Measurements from ENCODE around the gene TNC.

TNC gene

DNA sequence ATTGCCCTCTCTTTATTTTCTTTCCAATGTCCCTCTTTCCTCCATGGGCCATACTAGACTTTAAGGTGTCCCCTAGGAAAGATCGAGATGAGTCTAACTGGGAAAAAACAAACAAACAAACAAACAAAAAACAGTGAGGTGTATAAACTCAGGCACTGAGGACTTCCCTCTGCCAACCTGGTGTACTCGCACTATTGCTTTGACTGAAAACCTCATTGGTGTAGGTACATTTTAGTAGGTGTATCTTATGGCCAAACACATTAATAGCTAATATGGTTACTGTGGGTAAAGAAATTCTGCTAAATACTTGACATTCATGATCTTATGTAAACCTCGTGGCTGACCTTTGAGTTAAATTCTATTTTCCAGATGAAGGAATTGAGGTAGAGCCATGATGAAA lies 74.3 kb downstream of the TNC start:
- DNase-seq (ENCODE audit: low spot score), result no peak

DNA sequence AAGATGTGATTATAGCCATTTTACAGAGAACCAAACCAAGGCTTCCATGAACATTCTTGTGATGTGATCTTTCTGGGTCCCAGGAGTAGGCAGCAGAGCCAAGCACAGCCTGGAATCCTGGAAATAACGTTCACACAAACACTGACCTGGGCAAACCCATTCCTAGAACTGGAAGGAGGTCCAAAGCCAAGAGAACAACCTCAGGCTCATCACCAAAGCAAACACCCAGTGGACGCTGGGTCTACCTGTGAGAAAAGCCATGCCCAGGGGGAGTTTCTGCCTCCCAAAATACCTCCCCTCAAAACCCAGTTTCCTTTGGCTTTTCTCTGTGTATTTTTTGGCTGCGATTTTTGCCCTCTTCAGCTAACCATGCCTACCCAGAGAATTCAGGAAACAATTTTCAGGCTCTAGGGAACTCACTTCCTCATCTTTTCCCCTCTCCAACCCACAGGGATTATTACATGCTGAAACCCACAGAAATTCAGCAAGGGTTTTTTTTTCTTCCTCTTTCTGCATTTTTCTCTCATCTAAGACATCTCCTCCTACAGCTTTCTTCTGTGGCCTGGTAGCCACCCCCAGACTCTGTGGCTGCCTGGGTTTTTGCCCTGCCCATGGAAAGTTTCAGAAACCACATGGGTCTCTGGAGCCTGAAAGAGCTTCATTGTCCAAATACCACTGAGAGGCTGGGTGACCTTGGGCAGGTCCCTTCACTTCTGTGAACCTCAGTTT lies 75.0 kb downstream of the TNC start:
- no peak for DNase-seq (ENCODE audit: low spot score)

DNA sequence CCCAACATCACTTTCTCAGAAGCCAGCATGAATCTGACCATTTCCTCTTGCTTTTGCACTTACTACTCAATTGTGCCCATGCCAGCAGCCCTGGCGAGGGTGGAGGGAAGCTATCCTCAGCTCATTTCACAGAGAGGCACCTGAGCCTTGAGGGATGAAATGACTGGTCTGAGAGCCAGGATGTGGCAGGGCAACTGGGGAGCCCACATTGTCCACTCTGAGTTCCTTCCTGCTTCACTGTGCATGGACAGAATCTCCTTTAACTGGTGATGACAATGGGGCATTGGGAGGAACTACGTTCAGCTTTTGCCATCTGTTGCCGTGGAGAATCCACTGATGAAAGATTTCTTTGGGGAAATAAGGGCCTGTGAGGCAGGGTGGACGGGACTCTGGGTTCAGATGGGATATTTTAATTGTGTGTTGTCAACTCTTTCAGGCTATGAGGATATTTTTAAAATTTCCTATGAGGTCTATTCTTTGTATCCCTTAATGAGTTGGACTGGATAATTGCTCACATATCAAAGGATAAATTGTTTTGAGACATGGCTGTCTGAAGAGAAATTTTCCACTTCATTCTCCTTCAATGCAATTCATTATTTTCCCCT lies 78.3 kb downstream of the TNC start:
- DNase-seq (ENCODE audit: low spot score), result no peak

DNA sequence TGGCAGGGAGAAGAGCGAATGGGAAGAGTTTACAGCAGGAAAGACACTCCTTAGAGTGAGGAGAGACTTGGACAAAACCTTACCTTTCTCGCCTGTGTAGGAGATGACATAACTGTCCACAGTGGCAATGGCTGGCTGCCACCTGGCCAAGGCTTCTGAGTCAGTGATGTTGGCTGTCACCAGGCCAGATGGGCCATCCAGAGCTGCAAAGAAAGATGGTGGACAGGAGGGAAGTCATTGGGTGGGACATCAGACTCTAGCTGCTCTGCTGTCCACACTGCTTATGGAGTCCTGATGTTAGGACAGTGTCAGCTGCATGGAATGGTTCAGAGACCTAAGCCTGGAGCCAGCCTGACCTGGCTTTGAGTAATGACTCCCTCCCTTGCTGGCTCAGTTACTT lies 79.8 kb downstream of the TNC start:
- no peak for DNase-seq (ENCODE audit: low spot score)

DNA sequence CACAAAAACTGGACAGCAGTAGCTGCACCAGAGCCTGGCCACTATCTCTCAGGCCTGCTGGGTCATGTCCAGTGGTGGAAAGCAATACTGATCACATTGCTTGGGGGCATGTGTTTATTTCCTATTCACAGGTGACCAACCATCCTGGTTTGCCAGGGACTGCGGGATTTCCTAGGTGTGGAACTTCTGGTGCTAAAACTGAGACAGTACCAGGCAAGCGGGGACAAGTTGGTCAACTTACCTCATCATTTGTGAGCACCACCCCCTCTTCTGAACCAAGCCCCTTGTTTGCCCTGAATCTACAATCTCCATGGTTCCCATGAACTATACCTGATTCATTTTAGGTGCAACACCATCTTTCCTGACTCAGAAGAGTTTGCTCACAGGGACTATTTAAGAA lies 81.3 kb downstream of the TNC start:
- no peak for DNase-seq (ENCODE audit: low spot score)

DNA sequence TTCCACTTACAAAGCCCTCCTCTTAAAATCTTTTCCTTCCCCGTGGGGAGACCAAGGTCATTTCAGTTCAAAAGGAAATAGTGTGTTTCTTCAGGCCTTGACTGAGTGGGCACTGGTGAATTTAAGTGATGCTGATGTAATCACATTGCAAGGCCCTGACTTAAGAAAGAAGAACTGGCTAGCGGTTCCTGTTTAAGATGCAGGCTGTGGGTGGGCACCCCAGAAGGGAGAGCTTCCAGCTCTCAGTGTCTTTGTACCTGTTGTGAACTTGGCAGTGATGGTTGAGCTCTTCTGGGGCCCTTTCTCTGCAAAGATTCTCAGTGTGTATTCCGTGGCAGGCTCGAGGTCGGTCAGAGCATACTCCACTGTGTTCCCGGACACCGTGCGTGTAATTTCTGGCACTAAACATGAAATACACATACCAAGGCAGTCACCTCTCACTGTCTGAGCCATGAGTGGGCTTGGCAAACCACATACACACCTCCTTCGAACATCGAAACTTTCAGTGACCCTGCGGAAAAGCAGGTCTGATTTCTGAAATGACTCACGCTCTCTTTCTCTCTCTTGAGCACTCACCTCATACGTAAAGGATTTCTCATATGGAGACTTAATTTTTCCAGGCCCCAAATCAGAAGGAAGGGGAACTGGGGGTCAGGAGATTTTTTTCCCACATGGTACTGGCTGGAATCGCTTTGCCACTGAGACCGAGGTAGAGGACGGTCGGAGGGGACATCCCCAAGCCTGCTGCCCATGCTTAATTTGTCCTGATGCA lies 81.9 kb downstream of the TNC start:
- DNase-seq (ENCODE audit: low spot score), result peak; percentile 29

DNA sequence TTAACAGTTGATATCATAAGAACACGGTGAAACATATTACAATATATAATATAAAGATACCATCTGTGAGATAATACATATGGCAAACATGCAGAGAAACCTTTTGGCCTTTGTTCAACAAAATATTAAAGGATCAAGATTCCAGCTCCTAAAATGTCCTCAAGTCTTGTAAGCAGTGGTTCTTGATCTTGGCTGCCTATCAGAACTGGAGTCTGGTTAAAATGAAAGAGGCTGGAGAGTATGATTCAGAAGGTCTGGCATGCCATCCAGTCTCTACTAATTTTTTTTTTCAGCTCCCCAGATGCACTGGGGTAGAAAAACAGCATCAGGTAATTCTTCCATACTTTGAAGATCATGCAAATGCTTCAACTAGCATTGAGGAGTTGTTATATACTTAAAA lies 83.2 kb downstream of the TNC start:
- no peak for DNase-seq (ENCODE audit: low spot score)

DNA sequence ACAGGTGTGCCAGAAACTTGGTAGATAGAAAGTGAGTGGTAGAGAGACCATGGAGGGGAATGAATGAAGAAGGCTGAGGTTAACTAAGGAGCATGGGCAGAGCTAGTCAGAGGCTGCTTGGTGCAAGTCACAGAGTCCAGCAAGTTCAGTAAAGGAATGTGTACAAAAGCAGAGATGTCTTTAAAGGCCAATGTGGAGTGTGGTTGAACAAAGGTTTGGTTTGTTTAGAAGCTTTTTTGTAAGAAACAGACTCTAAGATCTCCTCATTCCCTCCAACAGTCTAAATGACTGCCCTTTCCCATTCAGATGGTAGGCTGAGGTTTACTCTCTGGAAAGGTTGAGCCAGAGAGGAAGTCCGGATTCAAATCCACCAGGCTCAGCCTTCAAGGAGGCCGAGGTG lies 84.2 kb downstream of the TNC start:
- DNase-seq (ENCODE audit: low spot score), result no peak

DNA sequence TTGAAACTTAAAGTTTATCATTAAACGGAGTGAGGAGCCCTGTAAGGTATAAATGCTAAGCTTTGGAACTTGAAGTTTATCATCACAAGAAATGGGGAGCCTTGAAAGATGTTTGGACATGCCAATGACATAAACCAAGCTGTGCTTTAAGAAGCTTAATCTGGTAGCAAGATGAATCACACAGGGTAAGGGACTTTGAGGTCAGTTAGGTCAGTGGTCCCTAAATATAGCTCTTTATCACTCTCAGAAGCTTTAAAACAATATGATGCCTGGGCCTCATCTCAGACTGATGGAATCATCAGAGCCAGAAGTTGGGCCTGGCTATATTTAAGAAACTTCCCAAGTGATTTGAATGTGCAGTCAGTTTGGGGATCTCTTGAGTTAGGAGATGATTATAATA lies 85.7 kb downstream of the TNC start:
- no peak for DNase-seq (ENCODE audit: low spot score)

DNA sequence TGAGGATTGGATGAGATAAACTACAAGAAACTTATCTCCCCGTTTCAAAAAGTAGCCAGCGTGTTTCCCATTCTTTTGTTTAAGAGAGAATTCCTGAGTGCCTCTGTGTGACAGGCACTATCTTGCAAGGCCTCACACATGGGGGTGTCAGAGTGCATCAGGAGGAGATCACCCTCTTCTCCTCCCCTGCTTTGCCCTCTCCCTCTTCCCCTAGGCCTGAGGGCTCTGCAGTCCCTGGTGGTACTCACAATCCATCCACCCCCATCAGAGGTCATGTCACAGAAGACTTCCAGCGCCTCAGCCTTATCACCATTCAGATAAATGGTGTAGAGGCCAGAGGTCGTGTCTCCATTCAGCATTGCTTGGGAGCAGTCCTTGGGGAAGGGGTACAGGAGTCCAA lies 88.0 kb downstream of the TNC start:
- DNase-seq (ENCODE audit: low spot score), result no peak

DNA sequence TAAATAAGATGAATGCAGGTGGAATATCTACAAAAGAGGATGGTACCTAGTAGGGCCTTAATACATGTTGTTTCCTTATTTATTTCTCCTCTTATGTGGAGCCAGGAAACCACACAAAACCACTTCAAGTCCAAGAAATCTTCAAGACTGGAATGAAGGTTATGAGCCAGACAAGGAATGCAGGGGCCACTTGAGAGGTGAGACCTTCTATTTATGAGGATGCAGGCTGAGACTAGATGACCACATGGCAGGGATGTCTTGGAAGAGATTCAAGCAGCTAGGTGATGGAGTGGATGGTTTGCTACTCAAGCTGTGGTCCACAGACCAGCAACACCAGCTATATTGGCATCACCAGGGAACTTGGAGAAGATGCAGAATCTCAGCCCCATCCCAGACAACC lies 92.2 kb downstream of the TNC start:
- no peak for DNase-seq (ENCODE audit: low spot score)

DNA sequence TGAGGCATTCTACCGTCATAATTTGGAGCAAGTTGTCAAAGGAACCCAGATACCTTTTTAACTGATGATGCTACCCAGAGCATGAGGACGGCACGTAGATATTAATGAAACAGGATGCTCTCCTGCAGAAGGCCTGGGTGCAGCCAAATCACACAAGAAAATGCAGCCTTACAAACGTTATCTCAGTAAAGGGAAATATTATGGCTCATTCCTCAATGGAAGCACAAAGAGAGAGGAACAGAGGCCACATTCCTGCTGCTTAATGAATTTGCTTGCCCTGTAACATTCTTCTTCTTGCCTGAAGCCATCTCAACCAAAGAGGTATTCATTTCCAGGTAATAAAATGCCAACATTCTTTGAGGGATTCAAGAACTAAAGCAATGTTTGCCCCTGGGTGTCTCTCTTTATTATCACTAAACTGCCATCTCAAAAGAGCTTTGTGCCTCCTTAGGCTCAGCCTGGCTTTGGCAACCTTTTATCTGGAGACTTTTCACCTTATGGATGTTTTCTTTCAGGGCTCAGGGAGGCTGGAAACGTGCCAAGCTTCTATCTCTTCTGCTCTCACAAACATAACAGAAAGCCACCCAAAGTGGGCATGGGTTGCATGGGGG lies 92.9 kb downstream of the TNC start:
- DNase-seq (ENCODE audit: low spot score), result no peak

DNA sequence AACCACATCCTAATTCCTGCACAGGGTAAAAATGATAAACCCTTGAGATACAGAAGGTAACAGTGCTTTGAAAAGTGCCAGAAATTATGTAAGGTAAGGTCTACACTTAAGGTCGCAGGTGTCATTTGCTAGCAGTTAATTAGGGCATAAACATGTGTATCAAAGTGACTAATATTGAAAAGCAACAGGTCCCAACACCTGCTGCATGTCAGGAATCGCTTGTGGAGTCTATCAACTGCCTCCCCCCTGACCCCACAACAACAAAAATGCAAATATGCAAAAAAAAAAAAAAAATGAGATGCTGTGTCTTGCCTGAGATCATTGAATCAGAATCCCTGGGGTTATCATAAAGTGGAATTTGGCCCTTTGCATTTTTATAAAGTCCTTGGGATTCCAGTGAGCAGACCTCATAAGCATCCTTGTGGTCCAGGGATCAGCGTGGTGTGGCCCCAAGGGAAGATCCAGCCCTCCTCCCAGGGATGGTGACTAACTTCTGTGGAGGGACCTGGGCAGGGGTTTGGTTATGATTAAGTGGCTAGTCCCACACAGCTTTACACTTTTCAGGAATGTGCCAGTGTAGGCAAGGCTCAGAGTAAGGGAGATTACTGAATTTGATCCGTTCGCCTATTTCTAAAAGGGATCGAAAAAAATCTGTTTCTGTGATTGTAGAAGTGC lies 95.1 kb downstream of the TNC start:
- DNase-seq (ENCODE audit: low spot score), result no peak

DNA sequence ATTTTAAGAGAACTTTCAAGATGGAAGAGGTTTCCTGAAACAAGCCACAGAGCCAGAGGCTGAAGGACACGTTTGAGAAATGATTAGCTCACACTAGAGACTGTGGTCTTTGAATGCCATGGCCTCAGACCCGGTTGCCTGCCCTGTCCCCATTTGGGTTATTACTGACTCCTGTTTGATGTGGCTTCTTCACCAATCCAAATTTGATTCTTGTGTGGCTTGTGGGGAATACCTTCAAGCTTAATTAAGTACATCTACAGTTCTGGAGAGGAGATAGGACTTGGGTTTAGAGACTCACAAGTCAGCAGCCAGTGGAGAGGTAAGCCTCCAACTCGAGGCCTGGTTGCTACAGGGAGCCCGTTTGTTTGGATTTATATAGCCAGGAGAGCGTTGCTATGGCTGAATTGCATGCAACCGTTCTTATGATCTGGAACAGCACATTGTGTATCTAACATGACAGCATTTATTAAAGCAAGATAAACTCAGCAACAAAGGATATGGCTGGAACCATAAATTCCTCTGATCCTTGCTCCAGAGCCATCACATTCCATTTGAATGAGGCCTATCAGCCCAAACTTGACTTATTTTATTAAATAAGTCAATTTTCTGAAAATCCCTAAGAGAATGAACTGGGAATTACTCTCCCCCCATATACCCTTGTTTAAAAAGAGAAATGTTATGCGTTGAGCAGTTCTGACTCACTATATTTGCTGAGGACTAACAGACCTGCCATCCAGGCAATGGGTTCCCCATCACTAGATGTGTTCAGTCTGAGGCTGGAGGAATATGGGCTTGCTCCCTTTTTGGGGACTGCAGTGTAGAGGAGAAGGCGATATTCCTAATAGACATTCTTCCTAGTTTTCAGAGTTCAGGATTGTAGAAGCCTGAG lies 99.2 kb downstream of the TNC start:
- DNase-seq (ENCODE audit: low spot score), result no peak

DNA sequence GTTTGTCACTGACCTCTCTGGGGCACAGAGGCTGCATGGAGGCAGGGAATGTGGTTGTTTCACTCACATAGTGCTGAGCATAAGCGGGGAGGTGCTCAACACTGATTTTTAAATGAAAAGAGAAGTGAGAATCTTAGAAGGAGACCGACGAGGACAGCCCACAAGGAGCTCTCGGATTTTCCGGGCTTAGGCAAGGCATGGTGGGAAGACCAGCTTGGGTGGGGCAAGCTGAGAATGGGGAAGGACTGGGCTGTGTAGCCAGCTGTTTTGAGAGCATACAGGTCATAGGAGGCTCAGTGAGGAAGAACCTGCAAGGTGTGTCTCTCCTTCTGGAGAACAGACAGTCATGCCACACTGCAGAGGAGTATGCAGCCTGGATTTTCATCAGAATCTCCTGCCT lies 101.6 kb downstream of the TNC start:
- no peak for DNase-seq (ENCODE audit: low spot score)

DNA sequence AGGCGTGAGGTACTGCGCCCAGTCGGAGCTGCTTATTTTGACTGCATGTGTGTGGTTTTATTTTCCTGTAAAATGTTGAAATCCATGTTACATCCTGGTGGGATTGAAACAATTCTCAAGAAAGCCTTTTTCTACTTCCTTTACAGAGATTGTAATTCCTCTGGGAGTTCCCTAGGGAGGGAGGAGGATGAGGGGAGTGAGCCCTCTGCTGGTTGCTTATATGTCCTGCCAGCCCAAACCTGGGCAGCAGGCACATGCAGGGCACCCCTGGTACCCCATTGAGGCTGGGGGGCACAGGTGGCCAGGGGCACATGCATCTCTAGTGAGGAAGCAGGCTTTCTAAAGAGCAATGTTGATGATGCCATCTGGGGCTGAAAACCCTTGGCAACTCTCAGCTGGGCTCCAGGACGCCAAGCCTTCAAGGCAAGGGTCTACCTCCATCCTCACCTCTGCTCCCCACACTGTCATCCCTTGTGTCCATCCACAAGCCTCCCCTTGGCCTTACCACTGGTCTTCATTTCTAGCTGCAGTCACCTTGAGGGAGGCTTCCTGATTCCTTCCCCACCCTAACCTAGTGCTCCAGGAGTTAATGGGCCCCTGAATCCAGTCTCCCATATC lies 102.8 kb downstream of the TNC start:
- DNase-seq (ENCODE audit: low spot score), result peak; percentile 61

DNA sequence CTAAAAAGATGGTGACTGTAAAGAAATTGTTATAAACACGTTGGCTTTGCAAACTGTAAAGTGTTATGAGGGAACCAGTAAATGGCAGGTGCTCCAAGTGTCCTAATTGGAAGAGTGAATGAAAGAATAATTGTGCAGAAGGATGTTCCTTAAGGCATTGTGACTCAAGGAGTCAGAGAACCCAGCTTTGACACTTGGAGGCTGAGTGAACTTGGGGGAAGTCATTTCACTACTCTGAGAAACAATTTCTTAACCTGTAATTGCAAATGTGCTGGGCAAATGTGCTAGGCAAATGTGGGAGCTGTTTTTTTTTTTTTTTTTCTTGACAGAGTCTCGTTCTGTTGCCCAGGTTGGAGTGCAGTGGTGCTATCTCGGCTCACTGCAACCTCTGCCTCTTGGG lies 103.5 kb downstream of the TNC start:
- no peak for DNase-seq (ENCODE audit: low spot score)

DNA sequence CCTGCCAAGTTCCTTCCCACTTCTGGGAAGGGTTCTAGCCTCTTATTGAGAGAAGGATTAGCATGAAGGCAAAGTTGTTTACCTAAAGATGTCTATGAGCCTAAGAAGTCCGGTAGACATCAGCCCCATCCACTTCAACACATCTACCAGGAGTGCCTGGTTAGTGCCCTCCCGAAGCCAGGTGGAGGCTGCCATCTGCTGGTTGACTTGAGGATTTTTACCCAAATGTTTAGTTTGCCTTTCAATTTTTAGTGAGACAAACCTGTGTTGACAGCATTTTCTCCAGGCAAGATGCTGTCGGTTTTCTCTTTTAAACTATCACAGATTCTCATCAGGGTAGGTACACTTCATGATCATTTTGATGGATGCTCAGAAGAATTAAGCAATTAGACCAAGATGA lies 104.0 kb downstream of the TNC start:
- peak; percentile 81 for DNase-seq (ENCODE audit: low spot score)

DNA sequence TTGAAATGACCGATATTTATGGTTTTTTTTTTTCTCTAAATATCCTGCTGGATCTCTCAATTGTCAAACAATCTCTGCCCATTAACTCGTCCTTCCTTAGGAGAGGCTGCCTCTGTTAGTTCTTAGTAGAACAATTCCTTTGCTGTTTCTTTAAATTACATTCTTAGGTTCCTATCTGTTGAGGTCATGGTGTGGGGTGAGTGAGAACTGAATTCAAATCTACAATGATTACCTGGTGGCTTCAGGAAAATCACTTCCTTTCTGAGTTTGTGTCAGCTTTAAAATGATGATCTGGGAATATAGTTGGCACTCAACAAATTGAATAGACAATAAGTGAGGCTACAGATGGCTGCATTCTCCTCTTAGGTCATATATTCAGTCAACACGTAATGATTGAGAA lies 105.5 kb downstream of the TNC start:
- no peak for DNase-seq (ENCODE audit: low spot score)

DNA sequence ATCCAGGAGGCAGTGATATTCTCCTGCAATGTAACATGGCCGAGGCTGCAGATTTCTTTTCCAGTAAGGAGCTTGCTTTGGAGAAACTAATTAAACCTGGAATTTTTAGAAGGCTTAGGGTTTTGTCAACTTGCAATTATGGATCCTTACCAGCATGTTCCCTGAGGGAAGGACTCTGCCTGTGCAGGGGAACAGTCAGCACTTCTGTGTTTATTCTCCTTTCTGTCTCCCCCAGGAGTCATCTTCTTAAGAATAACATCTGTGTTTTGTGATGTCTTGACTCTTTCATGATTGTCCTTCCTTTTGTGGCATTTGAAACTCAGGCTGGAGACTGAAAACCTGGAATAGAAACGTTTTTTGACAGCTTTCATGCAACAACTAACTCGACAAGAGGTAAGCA lies 107.1 kb downstream of the TNC start:
- DNase-seq (ENCODE audit: low spot score), result no peak

Measured in RKO (cell line).